ENCODE data around the gene ABCA4. TPM values are rescaled to one million over a fixed set of nuclear protein-coding genes. Genes with fewer than 3 reads are reported as not detected.

Gene ABCA4
- total RNA-seq, 1 donor from 2014 or later = 3.2 TPM

DNA sequence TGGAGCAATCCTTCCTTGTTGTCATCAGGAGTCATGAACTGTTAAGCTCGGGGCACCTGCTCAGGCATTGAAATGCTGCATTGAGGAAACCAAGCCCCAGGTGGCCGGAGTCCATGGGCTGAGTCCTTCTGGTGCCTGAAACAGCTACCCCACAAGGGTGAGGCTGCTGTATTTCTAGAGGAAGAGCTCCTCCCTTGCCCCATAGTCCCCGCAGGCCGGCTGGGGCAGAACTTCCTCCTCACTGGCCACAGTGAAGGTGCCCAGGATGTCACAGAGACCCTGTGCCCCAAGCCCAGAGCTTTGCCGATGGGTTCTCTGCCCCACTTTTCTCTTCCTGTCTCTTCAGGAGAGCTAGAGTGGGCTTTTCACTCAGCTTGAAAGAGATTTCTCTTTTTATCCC, 130.9 kb downstream of the ABCA4 start:
- no peaks in the 10 kb centered on the region for H3K36me3 Mint-ChIP-seq
- no peaks in the 10 kb centered on the region for H3K9me3 Mint-ChIP-seq
- H3K4me3 Mint-ChIP-seq = no peak overlapping the region
- H3K27me3 Mint-ChIP-seq = no peaks in the 10 kb centered on the region
- TF ChIP-seq, protein P1, sequence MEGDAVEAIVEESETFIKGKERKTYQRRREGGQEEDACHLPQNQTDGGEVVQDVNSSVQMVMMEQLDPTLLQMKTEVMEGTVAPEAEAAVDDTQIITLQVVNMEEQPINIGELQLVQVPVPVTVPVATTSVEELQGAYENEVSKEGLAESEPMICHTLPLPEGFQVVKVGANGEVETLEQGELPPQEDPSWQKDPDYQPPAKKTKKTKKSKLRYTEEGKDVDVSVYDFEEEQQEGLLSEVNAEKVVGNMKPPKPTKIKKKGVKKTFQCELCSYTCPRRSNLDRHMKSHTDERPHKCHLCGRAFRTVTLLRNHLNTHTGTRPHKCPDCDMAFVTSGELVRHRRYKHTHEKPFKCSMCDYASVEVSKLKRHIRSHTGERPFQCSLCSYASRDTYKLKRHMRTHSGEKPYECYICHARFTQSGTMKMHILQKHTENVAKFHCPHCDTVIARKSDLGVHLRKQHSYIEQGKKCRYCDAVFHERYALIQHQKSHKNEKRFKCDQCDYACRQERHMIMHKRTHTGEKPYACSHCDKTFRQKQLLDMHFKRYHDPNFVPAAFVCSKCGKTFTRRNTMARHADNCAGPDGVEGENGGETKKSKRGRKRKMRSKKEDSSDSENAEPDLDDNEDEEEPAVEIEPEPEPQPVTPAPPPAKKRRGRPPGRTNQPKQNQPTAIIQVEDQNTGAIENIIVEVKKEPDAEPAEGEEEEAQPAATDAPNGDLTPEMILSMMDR (conservative IDR thresholded peaks at IDR 0.05) = no peak
- H3K27ac Mint-ChIP-seq = no peak overlapping the region
- H3K4me1 Mint-ChIP-seq (ENCODE audit: unreplicated experiment) = peaks cover 8% of the 10 kb centered on the region
- no peak for DNase-seq (ENCODE audit: extremely low spot score, unreplicated experiment)

DNA sequence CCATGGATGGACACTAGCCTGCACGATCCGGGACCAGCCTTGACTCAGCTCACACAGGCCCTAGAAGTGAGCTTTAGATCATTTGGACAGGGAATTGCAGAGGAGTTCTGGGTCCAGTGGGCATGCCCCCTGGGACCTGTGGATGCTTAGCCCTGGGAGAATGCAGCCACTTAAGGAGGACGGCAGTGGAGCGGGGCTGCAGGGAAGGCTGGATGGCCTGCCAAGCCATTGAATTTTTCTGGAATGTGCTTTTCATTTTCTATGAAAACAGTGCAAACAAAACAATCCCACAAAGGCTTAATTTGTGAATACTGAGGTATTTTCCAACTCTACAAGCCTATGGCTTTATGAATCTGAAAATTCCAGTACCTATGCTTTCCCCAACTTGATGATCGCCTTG, 131.3 kb downstream of the ABCA4 start:
- TF ChIP-seq, protein P1 (conservative IDR thresholded peaks at IDR 0.05) = no peak
- no peaks in the 10 kb centered on the region for H3K36me3 Mint-ChIP-seq
- peaks cover 8% of the 10 kb centered on the region for H3K4me1 Mint-ChIP-seq (ENCODE audit: unreplicated experiment)
- no peaks in the 10 kb centered on the region for H3K27me3 Mint-ChIP-seq
- H3K9me3 Mint-ChIP-seq = no peaks in the 10 kb centered on the region
- no peak for DNase-seq (ENCODE audit: extremely low spot score, unreplicated experiment)
- no peak overlapping the region for H3K4me3 Mint-ChIP-seq
- H3K27ac Mint-ChIP-seq = no peak overlapping the region

DNA sequence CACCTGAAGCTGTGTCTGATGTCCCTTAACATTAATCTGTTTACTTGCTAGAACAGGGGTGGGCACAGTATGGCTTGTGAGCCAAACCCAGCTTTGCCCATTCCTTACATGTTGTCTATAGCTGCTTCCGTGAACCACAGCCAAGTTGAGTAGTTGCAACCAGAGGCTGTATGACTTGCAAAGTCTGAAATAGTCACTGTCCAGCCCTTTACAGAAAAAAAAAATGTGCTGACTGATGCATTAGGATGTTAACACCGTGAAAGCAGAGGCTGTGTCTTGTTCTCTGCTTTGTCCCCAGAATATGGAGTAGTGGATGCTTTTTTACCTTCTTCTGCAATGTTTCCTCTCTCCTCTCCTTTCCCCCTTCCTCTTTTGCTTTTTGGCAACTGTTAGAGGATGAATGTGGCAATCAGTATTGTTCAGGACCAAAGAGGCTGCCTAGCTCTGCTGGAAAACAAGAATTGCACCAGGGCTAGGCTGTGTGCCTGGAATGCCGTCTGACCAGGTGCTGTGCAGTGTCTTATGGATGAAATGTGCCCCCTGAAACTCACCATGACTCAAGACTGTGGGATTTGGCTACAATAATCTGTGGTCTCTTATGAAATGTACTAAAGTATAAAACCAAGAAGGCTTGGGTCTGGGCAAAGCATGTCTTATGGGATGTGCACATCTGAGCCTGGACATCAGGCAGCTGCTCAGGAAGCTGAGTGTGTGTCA, 132.2 kb downstream of the ABCA4 start:
- Mint-ChIP-seq H3K27me3 (no peaks in the 10 kb centered on the region), H3K27ac (peak overlapping the region; percentile 89), H3K36me3 (no peaks in the 10 kb centered on the region), H3K4me1 (ENCODE audit: unreplicated experiment) (peaks cover 8% of the 10 kb centered on the region), H3K9me3 (no peaks in the 10 kb centered on the region), H3K4me3 (peak overlapping the region; percentile 59)
- no peak for DNase-seq (ENCODE audit: extremely low spot score, unreplicated experiment)
- TF ChIP-seq, protein P1 (conservative IDR thresholded peaks at IDR 0.05) = no peak

DNA sequence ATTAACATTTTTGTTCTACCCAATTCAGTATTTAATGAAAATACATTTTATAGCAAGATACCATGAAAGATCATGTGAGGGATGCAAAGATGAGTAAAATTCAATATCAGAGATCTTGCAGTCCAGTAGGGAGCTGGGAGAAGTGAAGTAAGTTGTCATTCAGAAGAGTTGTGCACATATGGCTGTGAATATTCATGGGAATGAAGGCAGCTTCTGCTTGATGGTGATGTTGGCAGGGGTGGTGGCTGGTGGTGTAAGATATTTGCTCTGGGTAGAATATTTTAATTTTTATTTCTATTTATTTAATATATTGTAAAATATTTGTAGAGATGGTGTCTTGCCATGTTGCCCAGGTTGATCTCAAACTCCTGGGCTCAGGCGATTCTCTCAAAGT, 139.7 kb downstream of the ABCA4 start:
- TF ChIP-seq, protein P1 (conservative IDR thresholded peaks at IDR 0.05) = no peak
- Mint-ChIP-seq H3K4me1 (ENCODE audit: unreplicated experiment) (no peaks in the 10 kb centered on the region), H3K9me3 (peaks cover 3% of the 10 kb centered on the region), H3K27ac (no peak overlapping the region), H3K36me3 (no peaks in the 10 kb centered on the region), H3K27me3 (no peaks in the 10 kb centered on the region), H3K4me3 (no peak overlapping the region)
- no peak for DNase-seq (ENCODE audit: extremely low spot score, unreplicated experiment)

DNA sequence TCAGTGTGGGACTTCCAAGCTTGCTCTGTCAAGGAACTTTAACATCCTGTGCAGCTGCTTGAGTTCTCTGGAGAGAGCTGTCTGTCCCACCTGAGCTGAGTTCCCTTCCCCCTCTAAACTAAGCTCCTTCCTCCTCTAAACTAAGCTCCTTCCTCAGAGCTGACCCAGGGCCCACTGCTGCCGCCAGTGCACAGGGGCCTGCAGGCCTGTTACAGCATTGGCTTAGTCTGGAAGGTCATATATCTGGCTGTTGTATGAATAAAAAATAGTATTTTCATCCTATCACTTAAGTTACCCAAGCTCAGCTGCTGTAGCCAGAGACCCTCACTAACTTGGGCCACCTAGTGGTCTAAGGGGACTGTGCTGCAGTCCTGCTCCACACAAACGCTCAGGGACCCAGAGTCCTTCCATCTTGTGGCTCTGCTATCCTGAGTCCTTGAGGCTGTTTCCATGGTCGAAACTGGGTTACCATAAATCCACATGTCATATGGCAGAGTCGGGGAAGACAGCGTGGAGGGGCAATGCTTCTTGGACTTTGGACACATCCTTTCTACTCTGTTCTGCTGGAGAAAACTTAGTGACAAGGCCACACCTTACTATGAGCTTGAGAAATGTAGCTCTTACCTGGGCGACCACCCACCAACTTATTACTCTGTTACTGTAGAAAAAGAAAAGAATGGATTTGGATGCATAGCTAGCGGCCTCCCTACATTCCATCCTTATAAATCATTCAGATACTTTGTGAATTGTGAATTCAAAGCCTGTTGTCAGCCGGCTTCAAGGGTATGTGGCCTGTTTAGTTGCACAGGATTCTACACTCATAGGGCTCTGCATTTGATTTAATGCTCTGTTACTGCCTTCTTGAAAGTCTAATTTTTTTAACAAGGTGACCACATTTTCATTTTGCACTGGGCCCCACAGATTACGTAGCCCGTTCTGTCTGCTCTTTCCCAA, 140.4 kb downstream of the ABCA4 start:
- no peak overlapping the region for H3K4me3 Mint-ChIP-seq
- H3K27me3 Mint-ChIP-seq = no peaks in the 10 kb centered on the region
- H3K27ac Mint-ChIP-seq = no peak overlapping the region
- H3K36me3 Mint-ChIP-seq = no peaks in the 10 kb centered on the region
- TF ChIP-seq, protein P1 (conservative IDR thresholded peaks at IDR 0.05) = peak; percentile 69
- no peak for DNase-seq (ENCODE audit: extremely low spot score, unreplicated experiment)
- no peaks in the 10 kb centered on the region for H3K4me1 Mint-ChIP-seq (ENCODE audit: unreplicated experiment)
- H3K9me3 Mint-ChIP-seq = peaks cover 3% of the 10 kb centered on the region
